ENCODE measurements around the gene PRR29.

GRCh38 chr17:63955791-63956190 lies 42.4 kb upstream of the PRR29 start:
- TF ChIP-seq POLR2A (IDR thresholded peaks at IDR 0.05; ENCODE audit: low read depth, low read length) (no peak), POLR2AphosphoS5 (IDR thresholded peaks at IDR 0.05; ENCODE audit: low read depth, low read length) (no peak)
